Mesodermal cell (in vitro differentiated cells): ENCODE data around the gene PDCD2L.
A peak's percentile ranks its signal among the peaks of the same experiment; 100 is the strongest.
"Not testable (repeated sequence)": the region's sequence is repeated elsewhere in the genome, so short reads cannot be mapped to it uniquely, and the experiment has no call there.

Source experiments
- H3K27ac ChIP-seq: 2 replicates; pipeline ENCODE4 v1.7.0; 2013; ENCODE audit warnings: mild to moderate bottlenecking, low read depth, low read length, moderate library complexity; ENCODE audit not compliant: severe bottlenecking
- H3K36me3 ChIP-seq: 2 replicates; pipeline ENCODE4 v1.7.1; 2013; ENCODE audit warnings: mild to moderate bottlenecking, low read length, moderate library complexity; ENCODE audit not compliant: control insufficient read depth, insufficient read depth
- H3K4me1 ChIP-seq: one replicate; pipeline ENCODE4 v1.7.1; 2013; ENCODE audit warnings: mild to moderate bottlenecking, low read length; ENCODE audit not compliant: insufficient read depth, control insufficient read depth, poor library complexity, severe bottlenecking
- H3K4me3 ChIP-seq: 2 replicates; pipeline ENCODE4 v1.7.0; 2013; ENCODE audit warnings: low read length, control low read depth, mild to moderate bottlenecking; ENCODE audit not compliant: insufficient read depth, poor library complexity, severe bottlenecking; ENCODE audit errors: extremely low read depth
- H3K9me3 ChIP-seq: 2 replicates; pipeline ENCODE4 v1.7.1; 2013; ENCODE audit warnings: mild to moderate bottlenecking, low read length, moderate library complexity; ENCODE audit not compliant: control insufficient read depth
- WGBS, 2 experiments: methylation state at CpG; one replicate each; pipeline ENCODE4 v1.1.5; 2013; ENCODE audit warnings: missing lambda C conversion rate in 2 of 2; ENCODE audit not compliant: insufficient coverage in 2 of 2; 5-methylcytosine and 5-hydroxymethylcytosine counted together

The PDCD2L gene

DNA sequence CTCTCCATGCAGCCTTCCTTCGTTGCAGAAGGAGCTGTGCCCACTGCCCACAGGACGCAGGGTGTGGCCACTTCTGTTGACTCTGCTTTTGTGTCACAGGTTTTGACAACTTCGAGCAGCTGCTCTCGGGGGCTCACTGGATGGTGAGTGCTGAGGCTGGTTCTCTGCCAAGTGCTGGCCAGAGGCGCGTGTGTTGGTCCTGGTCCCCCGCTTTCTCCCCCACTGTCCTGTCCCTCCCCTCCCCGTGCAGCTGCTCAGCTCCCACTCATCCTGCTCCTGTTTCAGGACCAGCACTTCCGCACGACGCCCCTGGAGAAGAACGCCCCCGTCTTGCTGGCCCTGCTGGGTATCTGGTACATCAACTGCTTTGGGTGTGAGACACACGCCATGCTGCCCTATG is 10.6 kb upstream of the PDCD2L start:
- WGBS, 2 experiments: 77 to 92% methylated on average over 7 to 14 of the region's 14 CpGs

DNA sequence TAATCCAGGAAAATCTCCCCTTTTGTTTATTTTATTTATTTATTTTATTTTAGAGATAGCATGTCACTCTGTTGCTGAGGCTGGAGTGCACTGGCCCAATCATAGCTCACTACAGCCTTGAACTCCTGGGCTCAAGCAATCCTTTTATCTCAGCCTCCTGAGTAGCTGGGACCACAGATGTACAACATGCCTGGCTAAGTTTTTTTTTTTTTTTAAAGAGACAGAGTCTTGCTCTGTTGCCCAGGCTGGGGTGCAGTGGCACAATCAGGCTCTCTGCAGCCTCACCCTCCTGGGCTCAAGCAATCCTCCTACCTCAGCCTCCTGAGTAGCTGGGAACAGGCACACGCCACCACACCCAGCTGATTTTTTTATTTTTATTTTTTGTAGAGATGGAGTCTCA is 6.3 kb upstream of the PDCD2L start:
- no peak overlapping the region for H3K4me3 ChIP-seq
- peaks cover 75% of the 10 kb centered on the region for H3K36me3 ChIP-seq
- H3K9me3 ChIP-seq: no peaks in the 10 kb centered on the region
- H3K4me1 ChIP-seq: no peaks in the 10 kb centered on the region
- H3K27ac ChIP-seq: no peak overlapping the region
- WGBS, 2 experiments: no CpG with 5 or more reads among the region's 1 CpG

More for the DNA sequence above, 10.6 kb upstream of the PDCD2L start:
- Histone ChIP-seq H3K4me1 (no peaks in the 10 kb centered on the region), H3K4me3 (no peak overlapping the region), H3K27ac (no peak overlapping the region), H3K36me3 (peaks cover 83% of the 10 kb centered on the region), H3K9me3 (no peaks in the 10 kb centered on the region)

DNA sequence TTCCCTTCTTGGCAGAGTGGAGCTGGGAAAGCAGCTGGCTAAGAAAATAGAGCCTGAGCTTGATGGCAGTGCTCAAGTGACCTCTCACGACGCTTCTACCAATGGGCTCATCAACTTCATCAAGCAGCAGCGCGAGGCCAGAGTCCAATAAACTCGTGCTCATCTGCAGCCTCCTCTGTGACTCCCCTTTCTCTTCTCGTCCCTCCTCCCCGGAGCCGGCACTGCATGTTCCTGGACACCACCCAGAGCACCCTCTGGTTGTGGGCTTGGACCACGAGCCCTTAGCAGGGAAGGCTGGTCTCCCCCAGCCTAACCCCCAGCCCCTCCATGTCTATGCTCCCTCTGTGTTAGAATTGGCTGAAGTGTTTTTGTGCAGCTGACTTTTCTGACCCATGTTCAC is 4.3 kb upstream of the PDCD2L start:
- Histone ChIP-seq H3K9me3 (no peaks in the 10 kb centered on the region), H3K27ac (no peak overlapping the region), H3K36me3 (peaks cover 60% of the 10 kb centered on the region), H3K4me1 (no peaks in the 10 kb centered on the region), H3K4me3 (no peak overlapping the region)
- 93 to 99% methylated on average over 3 to 8 of the region's 9 CpGs for WGBS, 2 experiments

DNA sequence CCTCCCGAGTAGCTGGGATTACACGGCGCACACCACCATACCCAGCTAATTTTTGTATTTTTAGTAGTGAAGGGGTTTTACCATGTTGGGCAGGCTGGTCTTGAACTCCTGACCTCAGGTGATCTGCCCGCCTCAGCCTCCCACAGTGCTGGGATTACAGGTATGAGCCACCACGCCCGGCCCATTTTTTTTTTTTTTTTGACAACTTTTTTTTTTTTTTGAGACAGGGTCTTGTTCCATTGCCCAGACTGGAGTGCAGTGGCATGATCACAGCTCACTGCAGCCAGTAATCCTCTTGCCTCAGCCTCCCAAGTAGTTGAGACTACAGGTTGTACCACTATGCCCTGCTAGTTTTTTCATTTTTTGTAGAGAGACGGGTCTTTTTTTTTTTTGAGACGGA is 3.4 kb upstream of the PDCD2L start:
- not testable (repeated sequence) for H3K4me3 ChIP-seq

DNA sequence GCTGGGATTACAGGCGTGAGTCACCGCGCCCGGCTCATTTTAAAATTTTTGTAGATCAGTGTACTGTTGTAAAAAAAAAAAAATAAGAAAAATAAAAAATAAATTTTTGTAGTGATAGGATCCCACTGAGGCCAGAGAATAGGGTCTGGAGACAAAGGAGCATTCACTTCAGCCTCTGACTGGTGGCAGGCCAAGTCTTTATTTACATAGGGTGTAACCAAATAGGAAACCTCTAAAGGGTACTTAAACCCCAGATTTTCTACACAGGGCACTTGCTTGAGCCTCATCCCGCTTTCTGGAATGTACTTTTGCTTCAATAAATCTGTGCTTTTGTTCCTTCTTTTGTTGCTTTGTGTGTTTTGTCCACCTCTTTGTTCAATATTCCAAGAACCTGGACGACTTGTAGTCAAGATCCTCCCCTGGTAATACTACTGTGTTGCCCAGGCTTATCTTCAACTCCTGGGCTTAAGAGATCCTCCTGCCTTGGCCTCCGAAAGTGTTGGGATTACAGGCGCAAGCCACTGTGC is 2.1 kb upstream of the PDCD2L start:
- WGBS, 2 experiments: 100% methylated on average over 1 to 3 of the region's 8 CpGs
- Histone ChIP-seq H3K4me3 (no peak overlapping the region), H3K4me1 (no peaks in the 10 kb centered on the region), H3K9me3 (no peaks in the 10 kb centered on the region), H3K36me3 (peaks cover 41% of the 10 kb centered on the region), H3K27ac (no peak overlapping the region)

More for the DNA sequence above, 3.4 kb upstream of the PDCD2L start:
- not testable (repeated sequence) for H3K27ac ChIP-seq, H3K4me1 ChIP-seq, H3K9me3 ChIP-seq
- WGBS, 2 experiments: 100% methylated on average over 1 to 4 of the region's 8 CpGs
- peaks cover 51% of the 10 kb centered on the region for H3K36me3 ChIP-seq

DNA sequence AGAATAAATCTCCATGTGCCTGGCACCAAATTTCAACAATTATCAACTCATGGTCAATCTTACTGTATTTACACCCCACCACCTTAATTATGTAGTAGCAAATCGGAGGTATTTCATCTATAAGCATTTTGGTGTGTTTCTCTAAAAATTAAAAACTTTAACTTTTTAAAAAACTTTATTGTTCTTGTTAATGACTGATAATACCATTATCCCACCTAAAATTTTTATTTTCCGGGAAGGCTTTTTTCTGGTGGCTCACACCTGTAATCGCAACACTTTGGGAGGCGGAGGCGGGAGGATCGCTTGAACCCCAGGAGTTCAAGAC is 453 bp upstream of the PDCD2L start:
- Histone ChIP-seq H3K36me3 (peaks cover 34% of the 10 kb centered on the region), H3K27ac (no peak overlapping the region), H3K9me3 (no peaks in the 10 kb centered on the region), H3K4me1 (no peaks in the 10 kb centered on the region), H3K4me3 (peak overlapping the region; percentile 91)
- 46% methylated on average over 4 of the region's 6 CpGs; no CpG with 5 or more reads in 1 of the 2 experiments for WGBS, 2 experiments

DNA sequence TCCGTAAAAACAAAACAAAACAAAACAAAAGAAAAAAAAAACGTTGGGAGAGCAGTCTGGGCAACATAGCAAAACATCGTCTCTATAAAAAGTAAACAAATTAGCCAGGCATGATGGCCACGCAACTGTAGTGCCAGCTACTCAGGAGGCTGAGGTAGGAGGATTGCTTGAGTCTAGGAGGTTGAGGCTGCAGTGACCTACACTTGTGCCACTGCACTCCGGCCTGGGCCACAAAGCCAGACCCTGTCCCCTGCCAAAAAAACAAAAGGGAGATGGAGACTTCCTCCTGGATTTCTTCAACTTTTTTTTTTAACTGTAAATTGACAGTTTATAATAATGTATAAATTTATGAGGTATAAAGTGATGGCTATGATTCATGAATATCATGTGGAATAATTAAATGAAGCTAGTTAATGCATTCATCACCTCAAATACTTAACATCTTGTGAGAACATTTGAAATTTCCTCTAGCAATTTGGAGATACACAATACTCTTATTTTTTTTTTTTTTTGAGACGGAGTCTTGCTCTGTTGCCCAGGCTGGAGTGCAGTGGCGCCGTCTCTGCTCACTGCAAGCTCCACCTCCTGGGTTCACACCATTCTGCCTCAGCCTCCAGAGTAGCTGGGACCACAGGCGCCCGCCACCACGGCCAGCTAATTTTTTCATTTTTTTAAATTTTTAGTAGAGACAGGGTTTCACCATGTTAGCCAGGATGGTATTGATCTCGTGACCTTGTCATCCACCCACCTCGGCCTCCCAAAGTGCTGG is 1.9 kb downstream of the PDCD2L start:
- H3K9me3 ChIP-seq: no peaks in the 10 kb centered on the region
- no peak overlapping the region for H3K4me3 ChIP-seq
- peaks cover 27% of the 10 kb centered on the region for H3K36me3 ChIP-seq
- WGBS, 2 experiments: 94 to 95% methylated on average over 5 to 10 of the region's 13 CpGs
- H3K27ac ChIP-seq: no peak overlapping the region
- no peaks in the 10 kb centered on the region for H3K4me1 ChIP-seq

DNA sequence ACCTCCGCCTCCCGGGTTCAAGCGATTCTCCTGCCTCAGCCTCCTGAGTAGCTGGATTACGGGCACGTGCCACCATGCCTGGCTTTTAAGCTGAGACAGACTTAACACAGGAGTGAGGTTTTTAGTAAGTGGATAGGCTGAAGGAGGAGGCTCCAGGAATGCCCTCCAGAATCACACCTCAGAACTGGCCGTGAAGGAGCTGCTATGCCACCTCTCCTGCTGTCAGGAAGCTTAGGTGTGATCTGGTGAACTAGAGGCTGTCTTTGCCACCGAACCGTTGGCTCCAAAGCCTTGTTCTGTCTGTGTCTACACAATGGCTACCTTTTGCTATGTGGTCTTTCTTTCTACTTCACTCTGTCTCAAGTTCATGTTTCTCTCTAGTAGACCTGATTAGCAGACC is 4.2 kb downstream of the PDCD2L start:
- H3K36me3 ChIP-seq: peaks cover 23% of the 10 kb centered on the region
- no peak overlapping the region for H3K4me3 ChIP-seq
- 89% methylated on average over 6 to 8 of the region's 8 CpGs for WGBS, 2 experiments
- no peaks in the 10 kb centered on the region for H3K4me1 ChIP-seq
- H3K9me3 ChIP-seq: no peaks in the 10 kb centered on the region
- no peak overlapping the region for H3K27ac ChIP-seq

DNA sequence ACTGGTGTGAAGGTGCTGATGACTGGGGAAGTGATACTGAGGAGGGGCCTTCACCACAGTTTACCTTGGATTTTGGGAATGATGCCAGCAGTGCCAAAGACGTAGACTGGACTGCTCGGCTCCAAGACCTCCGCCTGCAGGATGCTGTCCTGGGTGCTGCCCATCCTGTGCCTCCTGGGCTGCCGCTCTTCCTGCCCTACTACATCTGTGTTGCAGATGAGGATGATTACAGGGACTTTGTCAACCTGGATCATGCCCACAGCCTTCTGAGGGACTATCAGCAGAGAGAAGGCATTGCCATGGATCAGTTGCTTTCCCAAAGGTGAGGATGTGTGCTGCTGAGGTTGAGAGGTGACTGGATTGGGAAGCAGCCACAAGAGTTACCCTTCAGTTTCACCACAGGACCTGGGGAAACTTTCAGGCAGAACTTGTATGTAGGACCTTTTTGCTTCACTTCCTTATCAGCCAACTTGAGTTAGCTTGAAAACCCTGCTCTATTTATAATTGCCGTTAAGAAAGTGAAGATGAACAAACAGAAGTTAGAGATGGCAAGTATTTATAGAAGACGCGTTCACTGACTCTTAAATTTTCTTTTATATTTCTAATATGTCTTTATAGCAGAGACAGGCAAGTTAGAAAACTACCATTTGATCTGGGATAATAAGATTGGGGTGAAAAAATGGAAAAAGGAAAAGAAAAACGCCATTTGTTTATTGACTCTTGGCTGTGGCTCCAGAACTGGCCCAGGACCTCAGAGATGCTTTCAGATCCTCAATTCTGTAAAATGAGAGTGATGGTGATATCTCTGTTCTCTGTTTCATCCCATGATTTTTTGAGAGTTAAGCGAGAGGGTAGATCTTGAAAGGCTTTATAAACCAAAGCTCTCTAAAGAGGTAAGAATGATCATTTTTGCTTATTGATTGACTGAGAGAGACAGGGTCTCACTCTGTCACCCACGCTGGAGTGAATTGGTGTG is 5.3 kb downstream of the PDCD2L start:
- Histone ChIP-seq H3K27ac (no peak overlapping the region), H3K36me3 (peaks cover 32% of the 10 kb centered on the region), H3K4me1 (no peaks in the 10 kb centered on the region), H3K4me3 (no peak overlapping the region), H3K9me3 (no peaks in the 10 kb centered on the region)
- 95 to 98% methylated on average over 7 of the region's 10 CpGs for WGBS, 2 experiments

DNA sequence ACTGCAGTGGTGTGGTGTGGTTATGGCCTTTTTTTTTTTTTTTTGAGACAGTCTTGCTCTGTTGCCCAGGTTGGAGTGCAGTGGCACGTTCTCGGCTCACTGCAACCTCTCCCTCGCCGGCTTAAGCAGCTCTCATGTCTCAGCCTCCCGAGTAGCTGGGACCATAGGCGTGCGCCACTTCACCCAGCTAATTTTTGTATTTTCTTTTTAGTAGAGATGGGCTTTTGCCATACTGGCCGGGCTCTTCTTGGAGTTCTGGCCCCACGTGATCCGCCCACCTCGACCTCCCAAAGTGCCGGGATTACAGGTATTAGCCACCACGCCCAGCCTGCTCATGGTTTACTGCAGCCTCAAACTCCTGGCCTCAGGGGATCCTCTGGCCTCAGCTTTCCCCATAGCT is 7.0 kb downstream of the PDCD2L start:
- WGBS, 2 experiments: 83 to 92% methylated on average over 6 to 13 of the region's 13 CpGs
- Histone ChIP-seq H3K4me1 (no peaks in the 10 kb centered on the region), H3K4me3 (no peak overlapping the region), H3K36me3 (peaks cover 46% of the 10 kb centered on the region), H3K27ac (no peak overlapping the region), H3K9me3 (no peaks in the 10 kb centered on the region)
